HepG2 (cell line): Measurements from ENCODE around the gene TLL2. TPM values are rescaled to one million over a fixed set of nuclear protein-coding genes. Genes with fewer than 3 reads are reported as not detected.

Experiments
- KDM1A ChIP-seq: IDR thresholded peaks from 2 replicates; pipeline ENCODE4 v1.6.1; 2016; ENCODE audit warnings: missing compliant biosample characterization
- RFX3 ChIP-seq: IDR thresholded peaks from 2 replicates; pipeline ENCODE4 v1.6.1; 2016; ENCODE audit warnings: missing biosample characterization, missing genetic modification reagents
- polyA plus RNA-seq, 8 experiments: library from polyadenylated mRNA; depleted of rRNA in 3 of 8; stranded (reverse) in 7 of 8; unstranded in 1 of 8; fragments of >200 nt; fragmentation: Illumina TruSeq in 4 of 8; extraction: Trizol in 4 of 8; gene quantifications; 2 replicates each; pipeline versions ENCODE4 v1.2.1 to v1.2.3, GENCODE V29; 2011 to 2016; ENCODE audit warnings: low read depth in 4 of 8, missing spikeins in 1 of 8, mixed read lengths in 1 of 8; ENCODE audit not compliant: insufficient read depth in 1 of 8
- total RNA-seq, 5 experiments: library from RNA; depleted of rRNA; stranded (reverse); fragments of >200 nt; fragmentation: Illumina TruSeq; extraction: Trizol; gene quantifications; 2 replicates each; pipeline ENCODE4 v1.2.3, GENCODE V29; 2016; ENCODE audit warnings: low read depth in 1 of 5
- TF ChIP-seq, protein P1 (sequence below): sonication (generic); formaldehyde crosslinking; conservative IDR thresholded peaks from 2 replicates; pipeline ENCODE4 v1.4.0; 2020; ENCODE audit warnings: missing genetic modification reagents
- TF ChIP-seq, protein P2 (sequence below): sonication (generic); formaldehyde crosslinking; IDR thresholded peaks from 2 replicates; pipeline ENCODE4 v1.5.1; 2020; ENCODE audit warnings: mild to moderate bottlenecking, missing genetic modification reagents, borderline replicate concordance
- TF ChIP-seq, protein P3 (sequence below): sonication (generic); formaldehyde crosslinking; IDR thresholded peaks from 2 replicates; pipeline ENCODE4 v1.5.0; 2020; ENCODE audit warnings: missing genetic modification reagents

TLL2 gene
- total and polyA plus RNA-seq, 2 of the 13 experiments (the other 11 are each of a cell fraction or from before 2014, with no cell fraction given): 0.09 TPM; not detected in 1

DNA sequence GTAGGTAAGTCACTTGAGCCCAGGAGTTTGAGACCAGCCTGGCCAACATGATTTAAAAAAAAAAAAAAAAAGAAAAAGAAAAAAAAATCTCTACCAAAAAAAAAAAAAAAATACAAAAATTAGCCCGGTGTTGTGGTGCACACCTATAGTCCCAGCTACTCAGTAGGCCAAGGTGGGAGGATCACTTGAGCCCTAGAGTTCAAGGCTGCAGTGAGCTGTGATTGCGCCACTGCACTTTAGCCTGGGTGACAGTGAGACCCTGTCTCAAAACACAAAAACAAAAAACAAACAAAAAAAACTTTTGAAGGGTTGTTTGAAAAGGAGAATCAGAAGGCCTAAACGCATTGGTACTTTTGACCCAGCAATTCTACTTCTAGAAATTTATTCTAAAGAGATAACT, 13.7 kb downstream of the TLL2 start (continued):
- TF ChIP-seq, protein P1, sequence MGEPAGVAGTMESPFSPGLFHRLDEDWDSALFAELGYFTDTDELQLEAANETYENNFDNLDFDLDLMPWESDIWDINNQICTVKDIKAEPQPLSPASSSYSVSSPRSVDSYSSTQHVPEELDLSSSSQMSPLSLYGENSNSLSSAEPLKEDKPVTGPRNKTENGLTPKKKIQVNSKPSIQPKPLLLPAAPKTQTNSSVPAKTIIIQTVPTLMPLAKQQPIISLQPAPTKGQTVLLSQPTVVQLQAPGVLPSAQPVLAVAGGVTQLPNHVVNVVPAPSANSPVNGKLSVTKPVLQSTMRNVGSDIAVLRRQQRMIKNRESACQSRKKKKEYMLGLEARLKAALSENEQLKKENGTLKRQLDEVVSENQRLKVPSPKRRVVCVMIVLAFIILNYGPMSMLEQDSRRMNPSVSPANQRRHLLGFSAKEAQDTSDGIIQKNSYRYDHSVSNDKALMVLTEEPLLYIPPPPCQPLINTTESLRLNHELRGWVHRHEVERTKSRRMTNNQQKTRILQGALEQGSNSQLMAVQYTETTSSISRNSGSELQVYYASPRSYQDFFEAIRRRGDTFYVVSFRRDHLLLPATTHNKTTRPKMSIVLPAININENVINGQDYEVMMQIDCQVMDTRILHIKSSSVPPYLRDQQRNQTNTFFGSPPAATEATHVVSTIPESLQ (CRISPR knock-in tag): no peak
- TF ChIP-seq KDM1A (CRISPR knock-in tag) (no peak), RFX3 (CRISPR knock-in tag) (no peak)
- TF ChIP-seq, protein P2, sequence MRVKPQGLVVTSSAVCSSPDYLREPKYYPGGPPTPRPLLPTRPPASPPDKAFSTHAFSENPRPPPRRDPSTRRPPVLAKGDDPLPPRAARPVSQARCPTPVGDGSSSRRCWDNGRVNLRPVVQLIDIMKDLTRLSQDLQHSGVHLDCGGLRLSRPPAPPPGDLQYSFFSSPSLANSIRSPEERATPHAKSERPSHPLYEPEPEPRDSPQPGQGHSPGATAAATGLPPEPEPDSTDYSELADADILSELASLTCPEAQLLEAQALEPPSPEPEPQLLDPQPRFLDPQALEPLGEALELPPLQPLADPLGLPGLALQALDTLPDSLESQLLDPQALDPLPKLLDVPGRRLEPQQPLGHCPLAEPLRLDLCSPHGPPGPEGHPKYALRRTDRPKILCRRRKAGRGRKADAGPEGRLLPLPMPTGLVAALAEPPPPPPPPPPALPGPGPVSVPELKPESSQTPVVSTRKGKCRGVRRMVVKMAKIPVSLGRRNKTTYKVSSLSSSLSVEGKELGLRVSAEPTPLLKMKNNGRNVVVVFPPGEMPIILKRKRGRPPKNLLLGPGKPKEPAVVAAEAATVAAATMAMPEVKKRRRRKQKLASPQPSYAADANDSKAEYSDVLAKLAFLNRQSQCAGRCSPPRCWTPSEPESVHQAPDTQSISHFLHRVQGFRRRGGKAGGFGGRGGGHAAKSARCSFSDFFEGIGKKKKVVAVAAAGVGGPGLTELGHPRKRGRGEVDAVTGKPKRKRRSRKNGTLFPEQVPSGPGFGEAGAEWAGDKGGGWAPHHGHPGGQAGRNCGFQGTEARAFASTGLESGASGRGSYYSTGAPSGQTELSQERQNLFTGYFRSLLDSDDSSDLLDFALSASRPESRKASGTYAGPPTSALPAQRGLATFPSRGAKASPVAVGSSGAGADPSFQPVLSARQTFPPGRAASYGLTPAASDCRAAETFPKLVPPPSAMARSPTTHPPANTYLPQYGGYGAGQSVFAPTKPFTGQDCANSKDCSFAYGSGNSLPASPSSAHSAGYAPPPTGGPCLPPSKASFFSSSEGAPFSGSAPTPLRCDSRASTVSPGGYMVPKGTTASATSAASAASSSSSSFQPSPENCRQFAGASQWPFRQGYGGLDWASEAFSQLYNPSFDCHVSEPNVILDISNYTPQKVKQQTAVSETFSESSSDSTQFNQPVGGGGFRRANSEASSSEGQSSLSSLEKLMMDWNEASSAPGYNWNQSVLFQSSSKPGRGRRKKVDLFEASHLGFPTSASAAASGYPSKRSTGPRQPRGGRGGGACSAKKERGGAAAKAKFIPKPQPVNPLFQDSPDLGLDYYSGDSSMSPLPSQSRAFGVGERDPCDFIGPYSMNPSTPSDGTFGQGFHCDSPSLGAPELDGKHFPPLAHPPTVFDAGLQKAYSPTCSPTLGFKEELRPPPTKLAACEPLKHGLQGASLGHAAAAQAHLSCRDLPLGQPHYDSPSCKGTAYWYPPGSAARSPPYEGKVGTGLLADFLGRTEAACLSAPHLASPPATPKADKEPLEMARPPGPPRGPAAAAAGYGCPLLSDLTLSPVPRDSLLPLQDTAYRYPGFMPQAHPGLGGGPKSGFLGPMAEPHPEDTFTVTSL (CRISPR knock-in tag): peak; percentile 45; the same call in 1 of the 2 replicates
- TF ChIP-seq, protein P3, sequence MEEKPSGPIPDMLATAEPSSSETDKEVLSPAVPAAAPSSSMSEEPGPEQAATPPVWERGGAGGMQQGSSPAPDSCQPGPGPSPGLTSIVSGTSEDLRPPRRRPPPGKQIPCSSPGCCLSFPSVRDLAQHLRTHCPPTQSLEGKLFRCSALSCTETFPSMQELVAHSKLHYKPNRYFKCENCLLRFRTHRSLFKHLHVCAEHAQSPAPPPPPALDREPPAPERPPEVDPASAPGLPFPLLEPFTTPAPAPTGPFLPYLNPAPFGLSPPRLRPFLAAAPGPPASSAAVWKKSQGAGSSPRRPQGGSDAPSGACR: no peak
